HG03097 (cell line): ENCODE measurements around the gene DAZ1.
"Not testable (repeated sequence)": the region's sequence is repeated elsewhere in the genome, so short reads cannot be mapped to it uniquely, and the experiment has no call there.

Source experiments
- ATAC-seq: cut with Tn5 transposase; IDR thresholded peaks from one replicate; pipeline ENCODE4 v1.9.1; 2021; ENCODE audit not compliant: unreplicated experiment, low FRiP score

The DAZ1 gene, protein sequence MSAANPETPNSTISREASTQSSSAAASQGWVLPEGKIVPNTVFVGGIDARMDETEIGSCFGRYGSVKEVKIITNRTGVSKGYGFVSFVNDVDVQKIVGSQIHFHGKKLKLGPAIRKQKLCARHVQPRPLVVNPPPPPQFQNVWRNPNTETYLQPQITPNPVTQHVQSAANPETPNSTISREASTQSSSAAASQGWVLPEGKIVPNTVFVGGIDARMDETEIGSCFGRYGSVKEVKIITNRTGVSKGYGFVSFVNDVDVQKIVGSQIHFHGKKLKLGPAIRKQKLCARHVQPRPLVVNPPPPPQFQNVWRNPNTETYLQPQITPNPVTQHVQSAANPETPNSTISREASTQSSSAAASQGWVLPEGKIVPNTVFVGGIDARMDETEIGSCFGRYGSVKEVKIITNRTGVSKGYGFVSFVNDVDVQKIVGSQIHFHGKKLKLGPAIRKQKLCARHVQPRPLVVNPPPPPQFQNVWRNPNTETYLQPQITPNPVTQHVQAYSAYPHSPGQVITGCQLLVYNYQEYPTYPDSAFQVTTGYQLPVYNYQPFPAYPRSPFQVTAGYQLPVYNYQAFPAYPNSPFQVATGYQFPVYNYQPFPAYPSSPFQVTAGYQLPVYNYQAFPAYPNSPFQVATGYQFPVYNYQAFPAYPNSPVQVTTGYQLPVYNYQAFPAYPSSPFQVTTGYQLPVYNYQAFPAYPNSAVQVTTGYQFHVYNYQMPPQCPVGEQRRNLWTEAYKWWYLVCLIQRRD

DNA sequence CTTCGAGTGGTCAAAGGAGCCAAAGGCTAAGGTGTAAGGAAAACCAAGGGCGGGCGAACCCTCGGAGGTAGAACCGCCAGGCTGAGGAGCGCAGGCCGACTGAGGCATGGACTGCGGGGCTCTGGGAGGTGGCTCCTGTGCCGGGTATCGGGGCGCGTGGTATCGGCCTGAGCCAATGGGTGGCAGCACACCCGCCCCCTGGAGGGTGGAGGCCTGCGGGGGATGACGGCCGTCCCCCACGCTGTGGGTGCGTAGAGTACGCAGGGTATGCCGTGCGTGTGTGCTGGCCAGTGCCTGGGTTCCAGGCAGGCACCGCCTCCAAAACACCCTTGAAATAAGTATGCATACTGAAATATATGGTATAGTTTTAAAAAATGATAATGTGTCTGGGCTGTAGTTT lies at the start of gene DAZ1:
TSS of gene DAZ1 (minus strand) at position 101 of the 400 bp plus-strand sequence. CDS start 208 bp downstream, outside the sequence.
- ATAC-seq: not testable (repeated sequence)

DNA sequence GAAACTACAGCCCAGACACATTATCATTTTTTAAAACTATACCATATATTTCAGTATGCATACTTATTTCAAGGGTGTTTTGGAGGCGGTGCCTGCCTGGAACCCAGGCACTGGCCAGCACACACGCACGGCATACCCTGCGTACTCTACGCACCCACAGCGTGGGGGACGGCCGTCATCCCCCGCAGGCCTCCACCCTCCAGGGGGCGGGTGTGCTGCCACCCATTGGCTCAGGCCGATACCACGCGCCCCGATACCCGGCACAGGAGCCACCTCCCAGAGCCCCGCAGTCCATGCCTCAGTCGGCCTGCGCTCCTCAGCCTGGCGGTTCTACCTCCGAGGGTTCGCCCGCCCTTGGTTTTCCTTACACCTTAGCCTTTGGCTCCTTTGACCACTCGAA lies 20.4 kb upstream of the DAZ1 start, which contains the start of gene DAZ2:
TSS of gene DAZ2 (plus strand) at position 301 of the 400 bp plus-strand sequence. CDS start 208 bp downstream, outside the sequence.
- ATAC-seq: not testable (repeated sequence)

DNA sequence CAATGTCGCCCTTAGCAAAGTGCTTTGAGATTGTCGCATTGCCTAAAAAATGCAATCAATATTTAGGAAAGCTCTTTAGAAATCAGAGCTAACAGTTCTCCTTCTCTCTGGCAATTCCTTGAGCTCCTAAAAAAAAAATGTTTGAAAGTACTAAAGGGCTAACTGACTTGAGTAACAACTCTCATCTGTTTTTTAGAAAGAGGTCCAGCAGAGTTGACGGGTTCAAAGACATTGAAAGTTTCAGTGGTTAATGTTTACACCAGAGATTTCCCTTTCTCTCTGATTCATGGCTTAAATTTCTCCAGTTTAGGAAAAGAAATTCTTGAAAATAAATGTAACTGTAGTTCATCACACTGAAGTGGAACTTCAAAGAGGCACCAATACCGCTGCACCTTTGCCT lies 11.9 kb upstream of the DAZ1 start:
- not testable (repeated sequence) for ATAC-seq

DNA sequence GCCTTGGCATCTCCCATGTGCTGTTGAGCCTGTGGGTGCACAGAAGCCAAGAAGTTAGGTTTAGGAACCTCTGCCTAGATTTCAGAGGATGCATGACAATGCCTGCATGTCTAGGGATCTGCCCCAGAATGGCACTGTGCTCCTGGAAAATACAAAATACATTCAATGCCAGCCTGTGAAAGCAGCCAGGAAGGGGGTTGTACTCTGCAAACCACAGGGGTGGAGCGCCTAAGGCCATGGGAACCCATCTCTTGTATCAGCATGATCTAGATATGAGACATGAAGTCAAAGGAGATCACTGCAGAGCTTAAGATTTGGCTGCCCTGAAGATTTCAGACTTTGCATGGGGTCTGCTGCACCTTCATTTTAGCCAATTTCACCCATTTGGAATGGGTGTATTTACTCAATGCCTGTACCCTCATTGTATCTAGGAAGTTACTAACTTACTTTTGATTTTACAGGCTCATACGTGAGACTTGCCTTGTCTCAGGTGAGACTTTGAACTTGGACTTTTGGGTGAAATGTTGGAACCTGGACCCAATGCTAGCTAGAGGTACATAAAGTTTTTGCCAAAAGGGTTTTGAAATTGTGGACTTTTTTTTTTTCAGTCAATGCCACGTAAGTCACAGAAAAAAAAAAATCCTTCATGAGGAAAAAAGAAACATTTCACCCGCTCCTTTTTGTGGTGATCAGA lies 11.1 kb upstream of the DAZ1 start:
- not testable (repeated sequence) for ATAC-seq

DNA sequence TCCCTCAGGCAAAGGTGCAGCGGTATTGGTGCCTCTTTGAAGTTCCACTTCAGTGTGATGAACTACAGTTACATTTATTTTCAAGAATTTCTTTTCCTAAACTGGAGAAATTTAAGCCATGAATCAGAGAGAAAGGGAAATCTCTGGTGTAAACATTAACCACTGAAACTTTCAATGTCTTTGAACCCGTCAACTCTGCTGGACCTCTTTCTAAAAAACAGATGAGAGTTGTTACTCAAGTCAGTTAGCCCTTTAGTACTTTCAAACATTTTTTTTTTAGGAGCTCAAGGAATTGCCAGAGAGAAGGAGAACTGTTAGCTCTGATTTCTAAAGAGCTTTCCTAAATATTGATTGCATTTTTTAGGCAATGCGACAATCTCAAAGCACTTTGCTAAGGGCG lies 8.6 kb upstream of the DAZ1 start:
- ATAC-seq: not testable (repeated sequence)
